ENCODE results near the gene CLK3. TPM values are rescaled to one million over a fixed set of nuclear protein-coding genes. Genes with fewer than 3 reads are reported as not detected.

CLK3 gene
- total and polyA plus RNA-seq, 2 of the 13 experiments (the other 11 are each of a cell fraction or from before 2014, with no cell fraction given) = 41.5 to 82.0 TPM

- TF ChIP-seq RFX3 (CRISPR knock-in tag; IDR thresholded peaks at IDR 0.05) (no peak), ZNF234 (CRISPR knock-in tag; conservative IDR thresholded peaks at IDR 0.05) (no peak), NONO (IDR thresholded peaks at IDR 0.05) (no peak), NONO (CRISPR knock-in tag; conservative IDR thresholded peaks at IDR 0.05) (peak; percentile 74; the same call in 1 of the 2 replicates), HDAC2 (CRISPR knock-in tag; IDR thresholded peaks at IDR 0.05) (no peak), ZBTB4 (CRISPR knock-in tag; IDR thresholded peaks at IDR 0.05; ENCODE audit: borderline replicate concordance) (peak; percentile 53; the same call in 1 of the 2 replicates), MIXL1 (CRISPR knock-in tag; IDR thresholded peaks at IDR 0.05) (no peak), PAX8 (CRISPR knock-in tag; IDR thresholded peaks at IDR 0.05; ENCODE audit: borderline replicate concordance) (no peak), THAP8 (CRISPR knock-in tag; IDR thresholded peaks at IDR 0.05; ENCODE audit: borderline replicate concordance) (no peak), ZSCAN29 (CRISPR knock-in tag; conservative IDR thresholded peaks at IDR 0.05) (no peak), ZNF572 (CRISPR knock-in tag; IDR thresholded peaks at IDR 0.05) (no peak), ZBTB25 (CRISPR knock-in tag; IDR thresholded peaks at IDR 0.05) (0 out of 2 replicates have a peak, but pooled peaks have one; percentile 38), CBFB (CRISPR knock-in tag; IDR thresholded peaks at IDR 0.05) (0 out of 2 replicates have a peak, but pooled peaks have one; percentile 43), CBX5 (CRISPR knock-in tag; IDR thresholded peaks at IDR 0.05; ENCODE audit: borderline replicate concordance) (peak; percentile 54; the same call in 1 of the 2 replicates), SRY (CRISPR knock-in tag; IDR thresholded peaks at IDR 0.05) (no peak), ZNF704 (CRISPR knock-in tag; IDR thresholded peaks at IDR 0.05; ENCODE audit: borderline replicate concordance) (no peak), GABPB1 (CRISPR knock-in tag; IDR thresholded peaks at IDR 0.05) (no peak), ZBTB10 (CRISPR knock-in tag; IDR thresholded peaks at IDR 0.05; ENCODE audit: borderline replicate concordance) (no peak), RORA (CRISPR knock-in tag; IDR thresholded peaks at IDR 0.05) (no peak), ZNF563 (CRISPR knock-in tag; IDR thresholded peaks at IDR 0.05) (no peak)
Measured at GRCh38 chr15:74620636-74621545, 5.3 kb downstream of the CLK3 start (continued).
